Fibroblast of the conjunctiva (primary cell): ENCODE results near the gene ARNT2.

Experiments used
- DNase-seq: peaks from one replicate; pipeline ENCODE4 v3.0.0-alpha.2; 2010; ENCODE audit warnings: low read depth

The ARNT2 gene

GRCh38 chr15:80466543-80466942 lies 62.4 kb downstream of the ARNT2 start:
- DNase-seq: no peak

- no peak for DNase-seq
Measured at GRCh38 chr15:80467311-80467714, 63.1 kb downstream of the ARNT2 start.

GRCh38 chr15:80468796-80469195 lies 64.6 kb downstream of the ARNT2 start:
- no peak for DNase-seq

- DNase-seq: no peak
Measured at GRCh38 chr15:80471881-80472280, 67.7 kb downstream of the ARNT2 start.

GRCh38 chr15:80473286-80474223 lies 69.4 kb downstream of the ARNT2 start:
- no peak for DNase-seq

GRCh38 chr15:80474224-80475215 lies 70.3 kb downstream of the ARNT2 start:
- DNase-seq: no peak

GRCh38 chr15:80475572-80475971 lies 71.4 kb downstream of the ARNT2 start:
- DNase-seq: no peak

GRCh38 chr15:80476036-80476435 lies 71.9 kb downstream of the ARNT2 start:
- DNase-seq: no peak

- no peak for DNase-seq
Measured at GRCh38 chr15:80478075-80478474, 73.9 kb downstream of the ARNT2 start.

GRCh38 chr15:80479191-80479590 lies 75.0 kb downstream of the ARNT2 start:
- no peak for DNase-seq

GRCh38 chr15:80480171-80480811 lies 76.1 kb downstream of the ARNT2 start:
- no peak for DNase-seq

- DNase-seq: peak; percentile 72
Measured at GRCh38 chr15:80480909-80481308, 76.7 kb downstream of the ARNT2 start.

- no peak for DNase-seq
Measured at GRCh38 chr15:80482696-80483095, 78.5 kb downstream of the ARNT2 start.

GRCh38 chr15:80483725-80484161 lies 79.6 kb downstream of the ARNT2 start:
- no peak for DNase-seq

- peak; percentile 37 for DNase-seq
Measured at GRCh38 chr15:80484333-80484864, 80.2 kb downstream of the ARNT2 start.

- no peak for DNase-seq
Measured at GRCh38 chr15:80485370-80486164, 81.4 kb downstream of the ARNT2 start.

GRCh38 chr15:80487839-80488390 lies 83.7 kb downstream of the ARNT2 start:
- no peak for DNase-seq

- DNase-seq: peak; percentile 74
Measured at GRCh38 chr15:80489030-80489594, 84.9 kb downstream of the ARNT2 start.

- no peak for DNase-seq
Measured at GRCh38 chr15:80490431-80490990, 86.3 kb downstream of the ARNT2 start.
